GM12865 (cell line): Measurements from ENCODE around the gene TANC1.

Experiments used
- DNase-seq: peaks from one replicate; pipeline ENCODE4 v3.0.0; 2010; ENCODE audit warnings: low read depth
- H3K4me3 ChIP-seq: 2 replicates; pipeline ENCODE4 v1.5.1; 2011; ENCODE audit warnings: mild to moderate bottlenecking, low read depth, low read length, control low read depth
- CTCF ChIP-seq: IDR thresholded peaks from 2 replicates; pipeline ENCODE4 v1.5.1; 2011; ENCODE audit warnings: low read length, control low read depth, low read depth, inconsistent platforms; ENCODE audit not compliant: insufficient read depth; ENCODE audit errors: missing control alignments

The TANC1 gene

GRCh38 chr2:159192371-159192918 is 224.0 kb downstream of the TANC1 start:
- DNase-seq, result no peak
- no peak for TF ChIP-seq CTCF
- no peak overlapping the region for H3K4me3 ChIP-seq

DNA sequence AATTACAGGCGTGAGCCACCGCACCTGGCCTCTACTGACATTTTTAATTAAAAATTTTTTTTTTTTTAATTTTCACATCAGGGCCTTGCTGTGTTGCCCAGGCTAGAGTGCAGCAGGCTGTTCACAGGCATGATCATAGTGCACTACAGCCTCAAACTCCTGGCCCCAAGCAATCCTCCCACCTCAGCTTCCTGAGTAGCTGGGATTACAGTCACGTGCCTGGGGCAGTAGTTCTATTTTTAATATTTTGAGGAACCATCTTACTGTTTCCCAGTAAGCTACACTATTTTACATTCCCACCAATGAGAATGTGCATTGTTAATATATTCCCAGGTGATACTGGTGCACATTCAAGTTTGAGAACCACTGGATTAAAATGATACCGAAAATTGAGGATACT is 225.4 kb downstream of the TANC1 start:
- H3K4me3 ChIP-seq, result no peak overlapping the region
- no peak for DNase-seq
- no peak for TF ChIP-seq CTCF

GRCh38 chr2:159194241-159194640 is 225.8 kb downstream of the TANC1 start:
- TF ChIP-seq CTCF, result no peak
- DNase-seq, result no peak
- H3K4me3 ChIP-seq, result no peak overlapping the region

DNA sequence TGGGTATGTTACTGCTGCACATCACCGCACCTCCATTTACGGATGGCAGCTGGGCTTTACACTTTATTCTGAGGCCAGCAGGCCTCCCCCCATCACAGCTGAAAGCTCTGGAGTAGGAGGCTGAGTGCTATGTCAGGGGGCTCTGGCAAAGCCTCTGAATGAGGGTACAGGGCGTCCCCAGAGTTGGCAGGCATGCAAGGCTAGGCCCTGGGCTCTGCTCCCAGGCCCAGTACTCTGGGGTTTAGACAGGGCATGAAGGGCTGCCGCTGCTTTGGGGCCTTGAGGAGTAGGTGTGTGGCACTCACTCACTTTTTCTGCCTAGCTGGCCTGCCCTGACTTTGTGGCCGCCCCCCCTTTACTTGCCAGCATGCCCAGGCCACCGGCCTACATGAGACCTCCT is 227.3 kb downstream of the TANC1 start:
- TF ChIP-seq CTCF, result no peak
- no peak overlapping the region for H3K4me3 ChIP-seq
- no peak for DNase-seq

- TF ChIP-seq CTCF, result no peak
- DNase-seq, result no peak
- no peak overlapping the region for H3K4me3 ChIP-seq
These were observed 228.0 kb downstream of the TANC1 start for GRCh38 chr2:159196393-159196925.

GRCh38 chr2:159199236-159199635 is 230.8 kb downstream of the TANC1 start:
- TF ChIP-seq CTCF, result no peak
- no peak overlapping the region for H3K4me3 ChIP-seq
- DNase-seq, result no peak
